Pancreas (tissue), 10 donors: ENCODE results near the gene TTC17. TPM values are rescaled to one million over a fixed set of nuclear protein-coding genes. Genes with fewer than 3 reads are reported as not detected.
"Not testable (repeated sequence)": the region's sequence is repeated elsewhere in the genome, so short reads cannot be mapped to it uniquely, and the experiment has no call there.

Source experiments
- ATAC-seq, 4 donors: fragments of 200-7000 bp; cut with Tn5 transposase; one replicate each; pipeline versions ENCODE4 v1.8.0 to v1.9.1; 2020; ENCODE audit warnings: mild to moderate bottlenecking in 4 of 4, moderate library complexity in 4 of 4
- DNase-seq, 6 donors: peaks; one replicate each; pipeline ENCODE4 v3.0.0-alpha.2; 2020
- FAIRE-seq: peaks from 2 replicates; lab custom pipeline; 2012; peaks lifted over from hg19 to GRCh38; lab: Jason Lieb, UNC
- H3K27ac ChIP-seq, 4 donors: fragments of 200-600 bp; sonication (generic); 1 replicate in 3 of 4; 2 replicates in 1 of 4; pipeline versions ENCODE4 v1.5.0 to v1.8.0; 2020
- H3K27me3 ChIP-seq, 4 donors: fragments of 200-600 bp; one replicate each; pipeline ENCODE4 v1.8.0; 2021
- H3K36me3 ChIP-seq, 3 donors: fragments of 200-600 bp; sonication (generic) in 1 of 3; one replicate each; pipeline versions ENCODE4 v1.5.0 to v1.8.0; 2020 to 2021
- H3K4me1 ChIP-seq, 3 donors: fragments of 200-600 bp; one replicate each; pipeline ENCODE4 v1.8.0; 2021
- H3K4me3 ChIP-seq, 4 donors: fragments of 200-600 bp; sonication (generic) in 2 of 4; one replicate each; pipeline versions ENCODE4 v1.5.0 to v1.8.0; 2020 to 2021
- H3K9me3 ChIP-seq, 4 donors: fragments of 200-600 bp; one replicate each; pipeline ENCODE4 v1.8.0; 2021
- CTCF ChIP-seq, 4 donors: fragments of 200-600 bp; sonication (generic) in 3 of 4; IDR thresholded peaks; one replicate each; pipeline versions ENCODE4 v1.5.0 to v1.8.0; 2021; ENCODE audit warnings: antibody characterized with exemption in 4 of 4
- WGBS, 2 donors: extraction: QIAGEN DNeasy Blood & Tissue Kit; methylation state at CpG; one replicate each; pipeline ENCODE4 v1.1.7; 2013; 5-methylcytosine and 5-hydroxymethylcytosine counted together
- intact Hi-C, 3 donors: fragments of 100-400 bp; cut with DNase I; formaldehyde crosslinking; loops; one replicate each; pipeline versions ENCODE4 v1.11.1 to v1.14.2; 2022
- polyA plus RNA-seq, 2 donors: library from polyadenylated mRNA; stranded (reverse); fragments of 200-250 nt; gene quantifications; one replicate each; pipeline ENCODE4 v1.2.3, GENCODE V29; 2013
- total RNA-seq, 6 donors: library from RNA; stranded (reverse); fragmentation: NEBNext Ultra II Directional in 4 of 6; extraction: Animal tissue kit (Norgen Biotek cat#: 25700) in 4 of 6; gene quantifications; one replicate each; pipeline versions ENCODE4 v1.2.1 to v1.2.4, GENCODE V29; 2021 to 2023
- donor health status: healthy with polysubstance abuse.
- donor health status: DM: no; HTN: no; CAD: no; lungs with moderate emphysema.
- donor health status: DM: no; HTN: no; CAD: no.
- donor health status: control.
- donor health status: control.
- donor health status: Bipolar disorder and iron deficiency.
- donor health status: DM: yes; HTN: yes; CAD: no.
- donor health status: DM: no; HTN: no; CAD: no.
- donor health status: DM: no; HTN: no; CAD: no.
- donor health status: DM: yes; HTN: yes; CAD: no.

Gene TTC17
- total and polyA plus RNA-seq, 8 donors = 39.9 to 71.1 (median 57.0) TPM

- ATAC-seq = peak; percentile 53 to 82 (median 70)
- no peaks in the 10 kb centered on the region for H3K27me3 ChIP-seq
- WGBS, 2 donors = 37 to 38% methylated on average over 2 of the region's 2 CpGs
- intact Hi-C loops = loop anchor here in 1 of 3 donors (10.0 kb wide), 1 partner anchor 77 kb away; no protein-coding TSS in a partner anchor
- FAIRE-seq = no peak
- H3K27ac ChIP-seq = no peak overlapping the region
- H3K36me3 ChIP-seq = peaks cover 0 to 74% (median 35%) of the 10 kb centered on the region in 3 donors
- peak in 1 of 6 donors; percentile 58 for DNase-seq
- no peaks in the 10 kb centered on the region for H3K9me3 ChIP-seq
- H3K4me3 ChIP-seq = no peak overlapping the region
- H3K4me1 ChIP-seq = no peaks in the 10 kb centered on the region
- no peak for TF ChIP-seq CTCF (IDR thresholded peaks at IDR 0.05)
These were observed 30.7 kb upstream of the TTC17 start for GRCh38 chr11:43327987-43328386.

- peaks cover 0 to 75% (median 30%) of the 10 kb centered on the region in 3 donors for H3K36me3 ChIP-seq
- intact Hi-C loops = loop anchor here in 1 of 3 donors (10.0 kb wide), 1 partner anchor 76 kb away; no protein-coding TSS in a partner anchor
- no peaks in the 10 kb centered on the region for H3K9me3 ChIP-seq
- TF ChIP-seq CTCF (IDR thresholded peaks at IDR 0.05) = no peak
- H3K4me3 ChIP-seq = no peak overlapping the region
- DNase-seq (no peak), FAIRE-seq (no peak), ATAC-seq (no peak)
- H3K27me3 ChIP-seq = no peaks in the 10 kb centered on the region
- H3K4me1 ChIP-seq = no peaks in the 10 kb centered on the region
- 95 to 99% methylated on average over 2 of the region's 2 CpGs for WGBS, 2 donors
- H3K27ac ChIP-seq = no peak overlapping the region
These were observed 30.2 kb upstream of the TTC17 start for GRCh38 chr11:43328482-43328881.

- TF ChIP-seq CTCF (IDR thresholded peaks at IDR 0.05) = no peak
- Histone ChIP-seq H3K4me3 (no peak overlapping the region), H3K27me3 (no peaks in the 10 kb centered on the region), H3K9me3 (no peaks in the 10 kb centered on the region), H3K27ac (no peak overlapping the region), H3K36me3 (peaks cover 0 to 35% (median 12%) of the 10 kb centered on the region in 3 donors), H3K4me1 (no peaks in the 10 kb centered on the region)
- intact Hi-C loops = no loop called here
- DNase-seq (no peak), FAIRE-seq (no peak), ATAC-seq (no peak)
These were observed 17.6 kb upstream of the TTC17 start for GRCh38 chr11:43341159-43341558.

GRCh38 chr11:43351426-43351825 lies 7.3 kb upstream of the TTC17 start:
- ATAC-seq, H3K9me3 ChIP-seq, H3K27ac ChIP-seq, H3K4me3 ChIP-seq, H3K36me3 ChIP-seq, H3K4me1 ChIP-seq, DNase-seq, H3K27me3 ChIP-seq, intact Hi-C loops, FAIRE-seq: not testable (repeated sequence)
- WGBS, 2 donors = 18 to 56% methylated on average over 4 to 6 of the region's 17 CpGs

GRCh38 chr11:43354311-43354710 lies 4.4 kb upstream of the TTC17 start:
- Histone ChIP-seq H3K4me1 (no peaks in the 10 kb centered on the region), H3K27me3 (no peaks in the 10 kb centered on the region), H3K27ac (no peak overlapping the region), H3K36me3 (no peaks in the 10 kb centered on the region), H3K9me3 (no peaks in the 10 kb centered on the region), H3K4me3 (no peak overlapping the region)
- TF ChIP-seq CTCF (IDR thresholded peaks at IDR 0.05) = no peak
- no peak for FAIRE-seq
- WGBS, 2 donors = 82 to 84% methylated on average over 4 of the region's 4 CpGs
- no peak for DNase-seq
- ATAC-seq = no peak
- intact Hi-C loops = no loop called here
